Measurements from ENCODE around the gene ASAP2.

The ASAP2 gene

GRCh38 chr2:9311488-9311887, 104.9 kb downstream of the ASAP2 start:
- no peak for TF ChIP-seq CTCF (IDR thresholded peaks at IDR 0.05; ENCODE audit: insufficient read depth, missing control alignments)
- FAIRE-seq (no peak), DNase-seq (ENCODE audit: insufficient read length, low spot score) (no peak)

- no peak for TF ChIP-seq CTCF (IDR thresholded peaks at IDR 0.05; ENCODE audit: insufficient read depth, missing control alignments)
- no peak for FAIRE-seq
- no peak for DNase-seq (ENCODE audit: insufficient read length, low spot score)
These were observed 106.0 kb downstream of the ASAP2 start for GRCh38 chr2:9312591-9312990.

- no peak for TF ChIP-seq CTCF (IDR thresholded peaks at IDR 0.05; ENCODE audit: insufficient read depth, missing control alignments)
- DNase-seq (ENCODE audit: insufficient read length, low spot score) (no peak), FAIRE-seq (no peak)
These were observed 106.8 kb downstream of the ASAP2 start for GRCh38 chr2:9313443-9313842.

- no peak for TF ChIP-seq CTCF (IDR thresholded peaks at IDR 0.05; ENCODE audit: insufficient read depth, missing control alignments)
- no peak for DNase-seq (ENCODE audit: insufficient read length, low spot score)
- no peak for FAIRE-seq
These were observed 108.8 kb downstream of the ASAP2 start for GRCh38 chr2:9315280-9315847.

- no peak for FAIRE-seq
These were observed 110.9 kb downstream of the ASAP2 start for GRCh38 chr2:9317559-9317958.

GRCh38 chr2:9318461-9319337, 112.1 kb downstream of the ASAP2 start:
- TF ChIP-seq CTCF (IDR thresholded peaks at IDR 0.05; ENCODE audit: insufficient read depth, missing control alignments) = no peak
- DNase-seq (ENCODE audit: insufficient read length, low spot score) (no peak), FAIRE-seq (no peak)

More at GRCh38 chr2:9317559-9317958, 110.9 kb downstream of the ASAP2 start:
- DNase-seq (ENCODE audit: insufficient read length, low spot score) = no peak
- no peak for TF ChIP-seq CTCF (IDR thresholded peaks at IDR 0.05; ENCODE audit: insufficient read depth, missing control alignments)

GRCh38 chr2:9319338-9319715, 112.7 kb downstream of the ASAP2 start:
- FAIRE-seq = no peak
- no peak for TF ChIP-seq CTCF (IDR thresholded peaks at IDR 0.05; ENCODE audit: insufficient read depth, missing control alignments)
- no peak for DNase-seq (ENCODE audit: insufficient read length, low spot score)
